Stimulated activated CD4-positive, alpha-beta T cell treated with anti-CD3 and anti-CD28 coated beads, Interleukin-1b, Interleukin-23, amount 100 ng/mL, for 1 hour (primary cell): ENCODE data around the gene SPOCK3.
"Not testable (repeated sequence)": the region's sequence is repeated elsewhere in the genome, so short reads cannot be mapped to it uniquely, and the experiment has no call there.

Experiments used
- DNase-seq, 2 donors: peaks; one replicate each; pipeline ENCODE4 v3.0.0-alpha.2; 2020; ENCODE audit warnings: low read depth in 2 of 2

SPOCK3 gene

DNA sequence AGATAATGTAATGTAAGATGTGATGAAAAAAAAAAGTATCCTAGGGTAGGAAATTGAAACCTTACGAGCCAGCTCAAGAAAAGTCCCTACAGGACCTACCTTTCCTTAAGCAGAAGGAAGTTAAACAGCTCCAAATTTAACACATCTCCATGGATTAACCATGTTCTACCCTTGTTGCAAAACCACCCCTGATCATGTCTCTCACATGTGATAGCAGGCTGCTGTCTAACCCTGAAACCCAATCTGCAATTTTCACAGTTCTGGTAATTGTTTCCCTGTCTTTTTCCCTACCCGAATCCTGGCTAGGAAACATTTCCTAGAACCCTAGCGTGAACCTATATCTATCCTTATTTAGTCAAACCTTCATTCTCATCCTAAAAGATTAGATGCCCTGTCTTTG lies 198.9 kb downstream of the SPOCK3 start:
- no peak for DNase-seq

DNA sequence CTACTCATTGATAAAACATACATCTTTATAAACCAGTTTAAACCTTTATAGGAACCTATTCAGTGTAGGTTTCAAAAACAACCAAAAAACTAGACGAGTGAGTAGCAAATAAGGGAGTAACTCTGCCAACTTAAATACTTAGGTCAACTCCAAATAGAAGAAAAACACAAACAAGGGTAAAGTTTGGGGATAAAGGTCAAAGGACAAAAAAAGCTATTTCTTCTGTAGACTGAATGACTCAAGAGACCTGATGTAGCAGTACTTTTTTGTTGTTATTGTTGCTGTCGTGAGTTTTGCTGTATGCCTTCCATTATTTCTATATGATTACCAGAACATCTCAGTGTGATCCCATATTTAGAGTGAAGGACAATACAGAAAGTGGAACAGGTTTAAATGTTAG lies 199.3 kb downstream of the SPOCK3 start:
- DNase-seq: no peak

DNA sequence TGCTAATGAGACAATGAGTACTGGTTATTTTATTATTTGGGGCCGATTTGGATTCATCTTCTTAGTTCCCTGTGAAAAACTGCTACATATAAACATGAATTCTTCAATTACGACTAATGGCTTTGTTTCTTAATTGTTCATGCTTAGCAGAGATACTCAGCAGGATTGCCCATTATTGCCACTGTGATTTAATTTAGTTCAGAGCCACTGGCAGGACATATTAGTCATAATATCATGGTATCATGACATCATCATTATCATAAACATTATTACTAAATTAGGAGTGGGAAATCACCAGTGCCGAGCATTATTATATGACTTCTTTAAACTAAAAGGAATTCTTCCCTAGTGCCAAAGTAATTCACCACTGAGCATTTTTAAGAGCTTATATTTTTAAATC lies 201.4 kb downstream of the SPOCK3 start:
- DNase-seq: no peak

DNA sequence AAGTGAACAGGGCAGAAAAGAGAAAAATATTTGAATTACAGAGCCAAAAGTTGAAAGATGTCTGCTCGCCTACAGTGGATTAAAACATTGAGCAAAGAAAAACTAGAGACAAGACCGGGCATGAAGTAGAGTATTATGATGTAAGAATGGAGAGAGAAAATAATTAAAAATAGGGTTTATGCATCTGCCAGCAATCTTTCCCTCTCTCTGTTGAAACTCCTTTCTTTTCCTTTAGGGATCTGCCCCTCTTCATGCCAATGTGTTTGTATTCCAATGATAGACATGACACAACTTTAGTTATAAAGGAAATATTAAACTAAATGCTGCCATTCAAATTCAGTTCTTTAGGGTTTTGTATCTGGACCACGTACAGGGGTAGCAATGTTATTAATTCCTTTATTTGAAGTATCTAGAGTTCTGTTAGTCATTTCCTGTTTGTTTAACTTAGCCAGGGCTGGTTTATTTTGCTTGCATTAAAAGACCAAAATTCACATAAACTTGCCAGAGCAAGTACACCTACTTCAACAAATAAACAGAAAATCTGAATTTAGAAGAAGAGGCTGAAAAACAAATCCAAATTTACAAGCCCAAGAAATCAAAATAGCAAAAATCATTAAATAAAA lies 202.6 kb downstream of the SPOCK3 start:
- DNase-seq: no peak

DNA sequence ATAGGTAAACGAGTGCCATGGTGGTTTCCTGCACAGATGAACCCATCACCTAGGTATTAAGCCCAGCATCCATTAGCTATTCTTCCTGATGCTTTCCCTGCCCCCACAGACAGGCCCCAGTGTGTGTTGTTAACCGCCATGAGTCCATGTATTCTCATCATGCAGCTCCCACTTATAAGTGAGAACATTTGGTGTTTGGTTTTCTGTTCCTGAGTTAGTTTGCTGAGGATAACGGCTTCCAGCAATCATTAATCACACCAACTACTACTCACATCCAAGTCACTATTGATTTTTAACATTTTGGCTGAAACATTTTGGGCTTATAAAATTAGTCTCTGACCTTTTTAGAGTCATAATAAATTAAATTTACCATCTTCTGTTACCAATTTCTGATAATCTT lies 205.3 kb downstream of the SPOCK3 start:
- no peak for DNase-seq

DNA sequence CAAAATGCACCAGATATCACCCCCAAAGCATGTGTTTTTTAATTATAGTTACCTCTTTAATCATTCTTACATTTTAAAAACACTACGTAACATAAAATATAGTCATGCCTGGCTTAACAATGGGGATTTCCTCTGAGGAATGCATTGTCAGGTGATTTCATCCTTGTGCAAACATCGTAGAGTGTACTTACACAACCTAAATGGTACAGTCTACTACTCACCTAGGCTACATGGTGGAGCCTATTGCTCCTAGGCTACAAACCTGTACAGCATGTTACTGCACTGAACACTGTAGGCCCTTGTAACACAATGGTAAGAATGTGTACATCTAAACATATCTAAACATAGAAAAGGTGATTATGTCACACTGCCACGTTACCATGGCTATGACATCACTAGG lies 208.6 kb downstream of the SPOCK3 start:
- no peak for DNase-seq

DNA sequence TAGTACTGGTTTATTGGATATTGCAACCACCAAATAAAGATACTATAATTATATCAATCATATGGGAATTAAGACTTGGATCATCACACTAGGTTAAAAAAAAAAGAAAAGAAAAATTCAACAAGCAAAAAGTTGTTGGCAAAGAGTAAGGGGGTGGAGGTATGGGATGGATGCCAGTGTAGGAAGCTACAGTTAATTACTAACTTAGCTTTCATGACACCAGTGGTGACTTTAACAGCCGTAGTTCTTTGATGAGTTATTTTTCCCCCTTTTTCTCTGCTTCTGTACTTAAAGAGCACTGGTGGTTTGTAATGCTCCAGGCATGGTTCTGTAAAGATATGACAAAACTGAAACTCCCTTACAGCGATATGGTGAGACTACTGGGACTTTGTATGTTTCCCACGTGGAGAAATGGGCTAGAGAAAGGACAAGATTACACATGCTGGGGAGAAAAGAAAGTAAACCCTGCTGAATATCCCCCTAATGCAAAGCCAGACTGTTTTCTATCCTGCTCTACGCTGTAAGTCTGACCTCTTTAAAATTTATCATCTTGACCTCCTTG lies 210.8 kb downstream of the SPOCK3 start:
- DNase-seq: no peak

DNA sequence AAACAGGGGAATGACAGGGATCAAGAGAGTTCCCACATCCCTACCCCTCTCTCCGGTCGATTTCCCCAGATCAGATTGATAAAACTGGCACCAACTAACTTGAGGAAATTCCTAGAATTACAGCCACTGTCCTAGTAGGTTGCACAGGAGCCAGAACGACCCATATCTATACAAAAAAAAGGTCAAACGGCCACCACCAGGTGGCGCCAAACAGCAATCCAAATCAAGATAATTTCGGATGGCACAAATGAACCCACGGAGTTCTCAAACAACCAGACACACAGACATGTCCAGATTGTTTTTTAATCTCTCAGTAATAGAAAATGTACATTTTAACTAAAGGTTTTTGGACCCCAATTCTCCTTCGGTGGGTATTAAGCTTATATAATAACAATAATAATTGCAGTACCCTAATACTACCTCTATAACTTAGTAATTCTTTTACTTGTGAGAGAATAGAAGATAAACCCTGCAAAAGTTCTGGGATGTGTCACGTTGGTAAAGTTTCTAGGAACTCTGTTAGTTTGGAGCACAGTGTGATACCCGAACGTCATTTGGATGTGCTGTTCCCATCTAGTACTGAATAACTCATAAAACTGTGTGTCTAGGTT lies 212.6 kb downstream of the SPOCK3 start:
- peak; percentile 4 to 32 for DNase-seq

DNA sequence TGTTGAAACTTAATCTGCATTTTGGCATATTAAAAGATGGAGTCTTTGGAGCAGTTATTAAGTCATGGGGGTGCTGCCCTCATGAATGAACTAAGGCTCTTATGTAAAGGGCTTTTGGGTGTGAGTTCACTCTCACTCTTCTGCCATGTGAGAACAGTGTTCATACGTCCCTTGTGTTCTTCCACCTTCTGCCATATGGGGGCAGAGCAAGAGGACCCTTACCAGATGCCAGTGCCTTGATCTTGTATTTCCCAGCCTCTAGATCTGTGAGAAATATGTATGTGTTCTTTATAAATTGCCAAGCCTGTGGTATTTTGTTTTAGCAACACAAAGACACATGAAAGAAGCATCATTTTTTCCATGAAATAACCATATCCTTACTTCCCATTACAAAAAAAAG lies 213.9 kb downstream of the SPOCK3 start:
- no peak for DNase-seq

DNA sequence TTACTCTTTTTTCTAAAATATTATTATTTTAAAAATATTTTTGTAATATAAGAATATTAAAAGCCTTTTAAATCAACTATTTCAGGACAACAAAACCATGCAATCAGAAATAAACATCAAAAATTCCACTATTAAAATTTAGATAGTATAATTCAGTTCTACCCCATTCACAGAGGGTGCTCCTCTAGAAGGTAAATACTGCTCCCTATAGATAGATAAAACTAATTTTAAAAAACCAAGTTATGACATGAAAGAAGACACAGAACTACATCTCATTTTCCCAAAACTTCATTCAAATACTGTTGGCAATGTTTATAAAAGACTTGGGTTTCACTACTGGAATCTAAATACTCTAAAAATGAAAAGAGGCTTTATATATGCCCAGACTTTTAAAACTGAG lies 219.3 kb downstream of the SPOCK3 start:
- DNase-seq: no peak

DNA sequence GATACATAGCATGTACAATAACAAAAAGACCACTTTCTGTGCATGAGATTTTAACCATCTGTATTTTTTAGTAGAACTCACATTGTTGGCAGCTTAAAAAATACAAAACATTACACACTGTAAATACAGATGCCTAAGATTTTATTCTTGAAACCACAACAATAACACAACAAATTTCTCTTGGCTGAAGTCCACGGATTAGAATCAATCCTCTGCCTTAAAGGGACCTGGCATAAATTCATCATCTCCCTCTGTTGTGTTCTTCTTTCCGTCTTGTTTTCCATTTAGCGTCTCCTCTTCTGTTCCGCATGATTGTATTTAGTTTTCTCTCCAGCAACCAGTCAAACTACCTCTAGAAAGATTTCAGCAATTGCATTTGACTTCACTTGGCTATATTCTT lies 231.0 kb downstream of the SPOCK3 start:
- no peak for DNase-seq

DNA sequence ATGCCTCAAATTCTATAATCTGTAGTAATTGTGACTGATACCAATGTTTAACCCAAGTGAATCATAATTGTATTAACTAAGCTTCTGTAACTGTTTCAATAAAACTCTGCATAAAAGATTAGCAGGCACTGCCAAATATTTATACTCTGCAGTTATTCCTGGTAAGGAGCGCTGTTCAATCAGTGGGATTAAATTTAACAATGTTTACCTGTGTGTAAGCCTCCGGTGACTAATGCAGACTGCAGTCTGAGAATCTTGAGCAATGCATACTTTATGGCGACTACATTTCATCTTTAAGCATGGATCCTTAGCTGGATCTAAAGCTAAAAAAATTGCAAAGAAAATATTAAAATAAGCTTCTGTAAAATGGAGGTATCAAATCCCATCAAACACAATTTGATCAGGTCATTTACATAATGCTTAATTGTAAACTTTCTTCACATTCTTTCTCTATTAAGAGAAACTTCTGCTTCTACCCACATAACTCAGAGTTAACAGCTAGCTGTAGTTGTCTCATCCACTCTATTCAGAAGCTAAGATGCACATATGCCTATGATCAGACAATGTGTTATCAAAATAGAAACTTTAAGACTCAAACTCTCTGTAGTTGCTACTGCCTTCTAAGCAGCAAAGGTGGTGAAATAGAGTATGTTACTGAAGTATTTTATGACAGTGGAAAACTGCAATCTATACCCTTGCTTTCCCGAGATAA lies 234.0 kb downstream of the SPOCK3 start:
- no peak for DNase-seq

DNA sequence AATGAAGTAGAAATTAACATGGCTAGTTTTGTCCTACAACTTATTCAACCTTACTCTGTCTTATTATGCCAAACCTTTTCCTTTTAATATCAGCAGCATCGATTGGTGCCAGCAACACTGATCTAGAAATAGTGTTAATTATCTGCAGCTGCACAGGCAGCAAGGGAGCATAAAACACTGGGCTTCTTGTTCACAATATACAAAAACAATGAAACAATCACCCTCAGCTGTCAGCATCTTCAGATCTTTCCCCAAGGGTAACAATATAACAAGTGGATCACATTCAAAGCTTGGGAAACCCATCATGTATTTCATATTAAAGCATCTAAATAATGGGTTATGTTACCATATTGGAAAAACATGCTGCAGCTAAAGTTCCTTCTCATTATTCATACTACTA lies 238.1 kb downstream of the SPOCK3 start:
- DNase-seq: no peak

DNA sequence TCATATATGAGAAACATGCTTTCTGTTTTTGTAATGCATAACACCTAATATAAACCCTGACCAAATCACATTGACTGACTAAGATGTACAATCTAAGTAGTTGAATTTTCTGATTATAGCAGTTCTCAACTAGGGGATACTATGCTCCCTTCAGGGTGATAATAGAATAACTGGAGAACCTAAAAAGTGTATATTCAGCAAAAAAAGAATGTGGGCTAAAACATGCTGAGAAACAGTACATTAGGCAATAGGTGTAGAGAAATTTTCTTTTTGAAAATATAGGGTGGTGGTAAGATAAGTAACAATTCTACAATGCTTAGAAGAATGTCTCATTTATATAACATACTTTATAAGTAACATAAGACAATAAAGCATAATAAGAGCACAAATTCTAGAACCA lies 239.6 kb downstream of the SPOCK3 start:
- DNase-seq: no peak

DNA sequence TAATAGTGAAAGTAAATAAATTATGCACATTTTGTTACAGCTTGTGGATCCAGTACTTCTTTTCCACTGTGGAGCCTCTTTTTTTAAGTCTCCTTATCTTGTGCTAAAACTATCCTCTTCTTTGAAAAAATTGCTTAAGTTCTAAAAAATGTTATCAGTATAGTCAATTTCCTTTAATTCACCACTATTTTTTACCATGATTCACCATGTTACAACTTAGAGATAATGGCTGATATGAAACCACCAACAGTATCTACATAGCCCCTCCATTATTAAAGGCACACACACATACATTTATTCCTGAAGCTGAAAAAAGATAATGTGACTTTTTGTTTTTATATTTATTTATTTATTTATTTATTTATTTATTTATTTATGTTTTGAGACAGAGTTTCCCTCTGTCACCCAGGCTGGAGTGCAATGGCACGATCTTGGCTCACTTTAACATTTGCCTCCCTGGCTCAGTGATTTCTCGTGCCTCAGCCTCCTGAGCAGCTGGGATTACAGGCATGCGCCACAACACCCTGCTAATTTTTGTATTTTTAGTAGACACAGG lies 243.2 kb downstream of the SPOCK3 start:
- DNase-seq: no peak

DNA sequence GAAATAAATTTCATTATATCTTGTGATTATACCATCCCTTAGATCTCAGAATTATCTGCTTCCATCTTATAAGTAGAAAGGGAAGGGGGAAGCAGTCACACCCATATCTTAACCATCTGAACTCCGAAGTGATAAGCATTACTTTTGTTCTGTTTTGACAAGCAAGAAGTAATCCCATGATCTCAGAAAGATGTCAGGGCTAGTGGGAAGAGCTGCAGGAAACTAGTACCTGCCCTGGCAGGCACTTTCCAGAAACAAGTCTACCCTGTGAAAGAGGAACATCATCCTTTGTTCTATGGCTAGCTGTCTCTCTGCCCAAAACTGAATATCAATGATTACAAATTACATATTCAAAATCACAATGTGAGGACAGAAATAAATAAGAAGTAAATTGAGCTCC lies 244.4 kb downstream of the SPOCK3 start:
- DNase-seq: no peak

DNA sequence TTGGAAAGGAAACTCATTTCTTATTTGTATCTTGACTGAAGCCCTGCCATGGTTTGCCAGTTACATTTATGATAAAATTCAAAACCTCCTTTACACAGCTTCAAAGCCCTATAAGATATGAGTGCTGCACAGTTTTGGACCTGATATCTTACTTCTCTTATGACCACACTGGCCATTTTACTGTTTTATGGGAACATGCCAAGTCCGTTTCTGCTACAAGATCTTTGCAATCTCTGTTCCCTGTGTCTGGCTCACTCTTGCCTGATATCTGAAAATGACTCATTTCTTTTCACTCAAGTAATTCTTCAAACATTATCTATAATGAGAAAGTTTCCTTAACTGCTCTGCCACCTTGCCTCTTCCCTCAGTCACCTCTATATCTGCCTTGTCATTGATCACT lies 247.3 kb downstream of the SPOCK3 start:
- DNase-seq: no peak

DNA sequence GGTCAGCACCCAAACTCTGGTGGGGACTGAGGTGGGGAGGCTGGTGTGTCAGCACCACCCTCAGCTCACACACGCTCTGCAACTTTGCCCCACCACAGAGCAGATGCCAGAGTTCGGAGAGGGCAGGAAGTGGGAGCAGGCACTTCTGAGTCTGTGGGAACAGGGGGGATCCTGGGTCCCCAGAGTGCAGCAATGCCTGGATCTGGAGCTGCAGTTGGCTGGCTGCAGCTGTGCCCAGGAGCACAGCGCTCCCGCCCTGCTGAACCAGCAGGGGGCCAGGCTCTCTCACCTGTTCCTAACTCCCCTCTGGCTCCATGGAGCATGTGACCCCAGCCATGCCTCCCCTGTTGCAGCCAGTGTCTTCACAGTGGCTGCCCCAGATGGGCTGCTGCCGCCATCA lies 252.4 kb downstream of the SPOCK3 start:
- DNase-seq: no peak

DNA sequence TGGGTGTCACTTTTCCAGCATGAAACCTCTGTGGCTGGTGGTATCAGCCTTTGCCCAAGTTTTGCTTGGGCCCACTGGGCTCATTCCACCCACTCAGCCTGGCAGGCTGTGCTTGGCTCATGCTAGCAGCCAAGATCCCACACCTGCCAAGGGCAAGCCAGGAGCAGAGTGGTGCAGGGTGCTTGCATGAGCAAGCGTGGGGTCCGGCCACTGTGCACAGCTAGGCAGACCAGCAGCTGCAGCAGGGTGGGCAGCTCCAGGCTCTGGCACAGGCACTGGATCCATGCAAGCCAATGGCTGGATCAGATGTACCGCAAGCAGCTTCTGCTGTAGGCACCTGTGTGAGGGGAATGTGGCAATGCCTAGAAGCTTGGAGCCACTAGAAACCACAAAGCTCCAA lies 253.9 kb downstream of the SPOCK3 start:
- DNase-seq: no peak

DNA sequence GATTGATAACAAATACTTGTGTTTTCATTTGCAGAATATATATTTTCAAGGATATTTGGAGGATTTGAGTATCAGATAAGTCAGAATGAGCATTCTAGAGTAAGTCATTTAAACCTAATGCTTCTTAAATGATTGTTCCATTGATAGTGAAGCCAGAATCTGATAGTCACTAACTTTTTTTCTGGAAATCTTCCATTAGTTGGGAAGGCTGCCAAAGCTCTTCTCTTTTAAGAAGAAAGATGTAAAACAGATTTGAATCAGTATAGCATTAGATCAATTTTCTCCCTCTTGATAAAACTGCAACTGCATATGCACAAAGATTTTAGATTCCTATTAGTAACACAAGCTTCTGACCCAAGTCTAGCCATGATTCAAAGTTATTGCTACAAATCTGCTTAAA lies 256.7 kb downstream of the SPOCK3 start:
- DNase-seq: no peak

DNA sequence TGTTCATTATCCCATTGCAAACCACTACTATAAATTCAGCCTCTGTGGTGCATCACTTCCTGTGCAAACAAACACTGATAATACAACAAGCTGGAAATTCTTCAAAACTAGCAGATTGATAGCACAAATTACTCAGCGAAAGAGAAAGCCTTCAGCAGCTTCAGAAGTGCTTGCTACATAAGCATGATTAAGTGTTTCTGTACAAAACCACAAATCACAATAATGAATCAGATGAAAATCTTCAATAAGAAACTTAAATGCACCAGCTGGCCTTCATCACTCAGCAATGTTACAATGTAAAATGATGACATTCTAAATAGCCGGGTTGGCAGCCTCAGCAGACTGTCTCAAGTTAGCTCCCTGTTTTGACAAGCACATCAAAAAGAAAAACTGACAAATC lies 262.2 kb downstream of the SPOCK3 start:
- DNase-seq: no peak

DNA sequence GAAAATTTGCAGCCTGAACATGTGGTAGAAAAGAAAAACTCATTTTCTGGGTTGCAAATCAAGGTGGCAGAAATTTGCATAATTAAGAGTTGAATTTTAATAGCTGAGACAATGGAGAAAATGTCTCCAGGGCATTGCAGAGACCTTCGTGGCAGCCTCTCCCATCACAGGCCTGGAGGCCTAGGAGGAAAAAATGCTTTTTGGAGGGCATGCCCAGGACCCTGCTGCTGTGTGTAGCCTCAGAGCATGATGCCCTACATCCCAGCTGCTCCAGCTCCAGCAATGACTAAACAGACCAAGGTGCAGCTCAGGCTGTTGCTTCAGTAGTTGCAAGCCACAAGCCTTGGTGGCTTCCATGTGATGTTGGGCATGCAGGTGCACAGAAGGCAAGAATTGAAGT lies 266.1 kb downstream of the SPOCK3 start:
- DNase-seq: not testable (repeated sequence)

DNA sequence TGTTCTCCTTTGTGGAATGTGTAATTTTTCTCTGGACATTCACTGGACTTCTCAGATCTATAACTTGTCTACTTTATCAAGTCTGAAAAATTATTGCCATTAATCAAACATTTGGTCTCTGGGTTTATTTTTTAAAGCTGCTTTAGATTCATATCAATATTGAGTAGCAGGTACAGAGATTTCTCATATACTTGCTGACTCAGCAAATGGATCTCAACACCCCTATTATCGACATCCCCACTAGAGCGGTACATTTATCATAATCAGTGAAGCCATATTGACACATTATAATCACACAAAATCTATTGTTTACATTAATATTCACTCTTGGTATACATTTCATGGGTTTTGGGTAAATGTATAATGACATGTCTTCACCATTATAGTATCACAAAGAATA lies 268.7 kb downstream of the SPOCK3 start:
- DNase-seq: no peak
